Retinal pigment epithelial cell (primary cell): Measurements from ENCODE around the gene CDH16.

ENCODE experiments used
- DNase-seq: peaks from one replicate; pipeline ENCODE4 v3.0.0-alpha.2; 2010; ENCODE audit warnings: low read depth
- H3K4me3 ChIP-seq: 2 replicates; pipeline ENCODE4 v1.5.1; 2011; ENCODE audit warnings: mild to moderate bottlenecking, low read length, control low read depth, moderate library complexity
- CTCF ChIP-seq: conservative IDR thresholded peaks from 2 replicates; pipeline ENCODE4 v1.5.1; 2011; ENCODE audit warnings: low read depth, low read length, control low read depth, inconsistent platforms

Gene CDH16

GRCh38 chr16:66932076-66932475 lies 13.4 kb upstream of the CDH16 start:
- no peak for TF ChIP-seq CTCF
- H3K4me3 ChIP-seq: no peak overlapping the region
- no peak for DNase-seq

GRCh38 chr16:66931665-66932064 lies 13.0 kb upstream of the CDH16 start:
- TF ChIP-seq CTCF: no peak
- DNase-seq: no peak

GRCh38 chr16:66930189-66930588 lies 11.5 kb upstream of the CDH16 start:
- TF ChIP-seq CTCF: no peak

More at GRCh38 chr16:66931665-66932064, 13.0 kb upstream of the CDH16 start:
- H3K4me3 ChIP-seq: no peak overlapping the region

GRCh38 chr16:66928702-66929388 lies 10.2 kb upstream of the CDH16 start:
- no peak for DNase-seq
- TF ChIP-seq CTCF: peak; percentile 73
- no peak overlapping the region for H3K4me3 ChIP-seq

More at GRCh38 chr16:66930189-66930588, 11.5 kb upstream of the CDH16 start:
- DNase-seq: no peak
- H3K4me3 ChIP-seq: no peak overlapping the region

GRCh38 chr16:66927918-66928649 lies 9.4 kb upstream of the CDH16 start:
- no peak overlapping the region for H3K4me3 ChIP-seq
- DNase-seq: no peak
- no peak for TF ChIP-seq CTCF

- no peak overlapping the region for H3K4me3 ChIP-seq
- TF ChIP-seq CTCF: no peak
- no peak for DNase-seq
Observed at GRCh38 chr16:66926961-66927436, 8.3 kb upstream of the CDH16 start.
